Measurements from ENCODE around the gene CIAO1.
A peak's percentile ranks its signal among the peaks of the same experiment; 100 is the strongest.

Gene CIAO1

GRCh38 chr2:96320326-96320725 lies 54.3 kb downstream of the CIAO1 start:
- DNase-seq (ENCODE audit: extremely low spot score): no peak
- ChIA-PET POLR2A (interaction anchor here (1.2 to 3.8 kb wide), 4 partner anchors 13 to 112 kb away, joined by 3 to 76 read pairs (median 32); partner anchors contain the start of genes NCAPH and SNRNP200), CTCF (no interaction called here)
- TF ChIP-seq TARDBP (IDR thresholded peaks at IDR 0.05) (no peak), BHLHE40 (IDR thresholded peaks at IDR 0.05; ENCODE audit: borderline replicate concordance) (no peak), L3MBTL2 (conservative IDR thresholded peaks at IDR 0.05) (no peak), LEF1 (IDR thresholded peaks at IDR 0.05; ENCODE audit: borderline replicate concordance) (no peak), ZNF384 (IDR thresholded peaks at IDR 0.05) (no peak), ELF4 (IDR thresholded peaks at IDR 0.05) (no peak), FOXM1 (IDR thresholded peaks at IDR 0.05; ENCODE audit: borderline replicate concordance) (no peak), ARNT (IDR thresholded peaks at IDR 0.05) (no peak), SP1 (IDR thresholded peaks at IDR 0.05) (no peak), HDGF (IDR thresholded peaks at IDR 0.05; ENCODE audit: borderline replicate concordance) (no peak)

GRCh38 chr2:96320728-96321622 lies 55.0 kb downstream of the CIAO1 start:
- DNase-seq (ENCODE audit: extremely low spot score): peak; percentile 31
- ChIA-PET POLR2A (interaction anchor here (1.1 to 3.8 kb wide), 8 partner anchors 10 to 212 kb away, joined by 3 to 76 read pairs (median 3); partner anchors contain the start of genes CIAO1, NCAPH, SNRNP200 and STARD7), CTCF (no interaction called here)
- TF ChIP-seq L3MBTL2 (conservative IDR thresholded peaks at IDR 0.05) (peak; percentile 93), PKNOX1 (IDR thresholded peaks at IDR 0.05) (peak; percentile 64), ELF4 (IDR thresholded peaks at IDR 0.05) (no peak)

Measured in HEK293T (cell line).